ENCODE measurements around the gene LDLRAD3.

LDLRAD3 gene

DNA sequence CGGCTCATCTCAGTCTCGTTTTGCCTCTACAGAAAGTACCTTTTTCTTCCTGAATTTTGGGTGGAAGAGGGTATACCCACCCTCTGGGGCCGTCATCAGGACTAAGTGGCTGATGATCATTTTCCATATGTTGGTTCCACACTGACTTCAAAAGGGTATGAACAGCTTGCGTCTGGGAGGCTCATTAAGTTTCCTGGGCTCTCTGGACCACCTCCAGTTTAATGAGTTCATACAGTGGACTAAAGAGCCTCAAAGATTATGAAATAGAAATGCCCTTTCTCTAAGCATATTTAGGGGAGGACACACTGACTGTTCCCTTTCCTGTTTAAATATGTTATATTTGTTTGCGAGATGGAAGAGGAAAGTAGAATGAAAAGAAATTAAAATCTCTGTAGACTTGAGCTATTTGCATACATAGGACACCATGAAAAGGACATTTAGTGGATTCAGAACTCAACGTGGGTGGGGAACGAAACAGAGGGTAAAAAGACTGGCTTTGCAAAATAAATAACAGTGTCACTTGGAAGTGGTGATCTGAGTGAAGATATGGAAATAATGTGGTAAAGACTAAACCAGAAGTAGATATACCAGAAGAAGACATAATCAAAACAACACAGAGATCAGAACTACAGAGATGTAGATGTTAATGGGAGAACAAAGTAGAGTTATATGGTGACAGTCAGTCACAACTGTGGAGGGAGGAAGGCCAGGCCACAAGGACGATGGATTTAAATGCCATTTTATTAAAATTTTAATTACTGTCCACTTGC is 18.7 kb downstream of the LDLRAD3 start:
- CTCF ChIA-PET: no interaction called here
- no peak overlapping the region for H3K27ac ChIP-seq
- TF ChIP-seq CTCF (conservative IDR thresholded peaks at IDR 0.05; ENCODE audit: low read depth): no peak
- DNase-seq (ENCODE audit: low spot score): no peak
- POLR2A ChIA-PET (ENCODE audit: low non-redundant PET): no interaction called here

DNA sequence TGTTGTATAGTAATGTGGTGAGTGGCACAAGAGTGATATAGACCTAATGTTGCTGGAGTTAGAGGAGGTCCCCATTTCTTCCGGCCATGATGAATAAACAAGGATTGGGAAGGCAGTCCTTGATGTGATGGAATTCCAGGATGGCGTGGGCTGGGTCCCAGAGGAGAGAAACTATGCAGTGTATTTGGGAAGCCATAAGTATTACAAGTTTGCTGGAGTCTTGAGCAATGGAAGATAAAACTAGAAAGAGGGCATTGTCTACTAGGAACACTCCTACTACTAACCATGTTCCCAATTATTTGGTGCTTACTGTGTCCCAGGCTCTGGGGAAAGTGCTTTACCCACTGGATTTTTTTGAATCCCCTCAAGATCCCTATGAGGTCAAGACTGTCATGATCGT is 20.0 kb downstream of the LDLRAD3 start:
- H3K27ac ChIP-seq: no peak overlapping the region
- ChIA-PET POLR2A (ENCODE audit: low non-redundant PET) (no interaction called here), CTCF (no interaction called here)
- TF ChIP-seq CTCF (conservative IDR thresholded peaks at IDR 0.05; ENCODE audit: low read depth): no peak
- DNase-seq (ENCODE audit: low spot score): no peak

DNA sequence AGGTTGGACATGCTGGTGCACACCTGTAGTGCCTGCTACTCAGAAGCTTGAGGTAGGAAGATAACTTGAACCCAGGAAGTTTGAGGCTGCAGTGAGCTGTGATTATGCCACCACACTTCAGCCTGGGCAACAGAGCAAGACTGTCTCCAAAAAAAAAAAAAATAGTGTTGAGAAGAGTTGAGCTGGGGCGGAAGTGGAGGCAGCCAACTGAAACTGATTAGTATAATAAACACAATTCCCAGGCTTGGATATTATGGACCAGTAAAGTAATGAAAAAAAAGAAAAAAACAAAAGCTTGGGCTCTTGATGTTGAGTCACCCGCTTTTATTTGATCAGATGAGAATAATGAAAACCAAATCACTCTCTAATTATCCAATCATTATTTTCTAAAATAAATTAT is 21.0 kb downstream of the LDLRAD3 start:
- peak overlapping the region; percentile 27; the same call in 1 of the 2 replicates for H3K27ac ChIP-seq
- no peak for TF ChIP-seq CTCF (conservative IDR thresholded peaks at IDR 0.05; ENCODE audit: low read depth)
- ChIA-PET CTCF (interaction anchor here (0.6 to 0.7 kb wide), 2 partner anchors 42 to 71 kb away, joined by 3 to 5 read pairs; no protein-coding TSS in a partner anchor), POLR2A (ENCODE audit: low non-redundant PET) (no interaction called here)
- DNase-seq (ENCODE audit: low spot score): no peak

DNA sequence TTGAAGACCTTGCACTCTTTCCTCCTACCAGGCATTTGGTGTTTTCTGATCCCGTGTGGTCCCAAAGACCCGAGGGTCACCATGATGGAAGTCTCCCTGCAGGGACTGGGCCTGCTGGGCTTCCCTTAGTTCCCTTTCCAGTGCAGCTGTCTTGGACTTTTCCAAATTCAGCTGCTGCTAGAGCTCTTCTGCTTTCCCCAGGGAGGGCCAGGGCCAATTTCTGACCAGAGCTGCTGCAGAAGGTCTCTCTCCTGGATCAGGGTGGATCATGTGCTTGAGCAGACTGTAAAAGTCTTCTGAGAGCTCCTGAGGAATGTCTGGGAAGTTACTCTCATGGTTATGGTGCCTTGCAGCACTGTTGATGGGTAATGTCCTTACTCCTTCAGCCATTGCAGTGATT is 23.2 kb downstream of the LDLRAD3 start:
- TF ChIP-seq CTCF (conservative IDR thresholded peaks at IDR 0.05; ENCODE audit: low read depth): no peak
- POLR2A ChIA-PET (ENCODE audit: low non-redundant PET): no interaction called here
- DNase-seq (ENCODE audit: low spot score): no peak
- H3K27ac ChIP-seq: peak overlapping the region; percentile 52
- CTCF ChIA-PET: interaction anchor here (0.6 kb wide), 1 partner anchor 221 kb away, joined by 3 read pairs; no protein-coding TSS in a partner anchor

DNA sequence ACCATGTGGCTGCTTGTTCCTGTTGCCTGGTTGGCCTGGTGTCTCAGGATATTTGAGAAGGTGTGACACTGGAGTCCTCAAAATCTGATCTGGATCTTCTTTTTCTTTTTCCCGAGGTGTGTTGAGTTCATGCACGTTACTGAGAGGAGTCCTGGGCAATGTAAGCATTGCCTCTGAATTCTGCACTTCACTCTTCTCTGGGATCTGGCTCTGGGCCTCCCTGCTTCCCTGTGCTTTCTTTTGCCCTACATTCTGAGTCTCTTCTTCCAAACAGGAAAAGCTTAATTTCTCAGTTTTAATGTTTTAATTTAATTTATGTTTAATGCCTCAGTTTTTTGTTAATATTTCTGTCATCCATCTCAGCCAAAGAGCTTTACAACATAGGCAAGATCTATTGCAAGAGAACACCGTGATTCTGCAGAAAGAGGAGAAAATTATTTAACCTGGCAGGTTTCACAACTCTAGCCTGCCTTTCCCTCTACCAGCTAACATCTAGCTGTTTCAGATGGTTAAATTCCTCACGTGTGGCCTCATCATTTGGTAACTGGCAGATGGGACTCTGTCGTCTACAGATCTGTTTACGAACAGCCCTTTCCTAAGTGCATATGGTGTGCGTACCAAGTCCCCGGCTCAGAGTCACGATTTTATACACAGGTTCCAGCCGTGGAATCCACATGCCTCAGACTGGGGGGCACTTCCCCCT is 24.7 kb downstream of the LDLRAD3 start:
- no peak for TF ChIP-seq CTCF (conservative IDR thresholded peaks at IDR 0.05; ENCODE audit: low read depth)
- POLR2A ChIA-PET (ENCODE audit: low non-redundant PET): no interaction called here
- DNase-seq (ENCODE audit: low spot score): no peak
- CTCF ChIA-PET: no interaction called here
- H3K27ac ChIP-seq: peak overlapping the region; percentile 57

DNA sequence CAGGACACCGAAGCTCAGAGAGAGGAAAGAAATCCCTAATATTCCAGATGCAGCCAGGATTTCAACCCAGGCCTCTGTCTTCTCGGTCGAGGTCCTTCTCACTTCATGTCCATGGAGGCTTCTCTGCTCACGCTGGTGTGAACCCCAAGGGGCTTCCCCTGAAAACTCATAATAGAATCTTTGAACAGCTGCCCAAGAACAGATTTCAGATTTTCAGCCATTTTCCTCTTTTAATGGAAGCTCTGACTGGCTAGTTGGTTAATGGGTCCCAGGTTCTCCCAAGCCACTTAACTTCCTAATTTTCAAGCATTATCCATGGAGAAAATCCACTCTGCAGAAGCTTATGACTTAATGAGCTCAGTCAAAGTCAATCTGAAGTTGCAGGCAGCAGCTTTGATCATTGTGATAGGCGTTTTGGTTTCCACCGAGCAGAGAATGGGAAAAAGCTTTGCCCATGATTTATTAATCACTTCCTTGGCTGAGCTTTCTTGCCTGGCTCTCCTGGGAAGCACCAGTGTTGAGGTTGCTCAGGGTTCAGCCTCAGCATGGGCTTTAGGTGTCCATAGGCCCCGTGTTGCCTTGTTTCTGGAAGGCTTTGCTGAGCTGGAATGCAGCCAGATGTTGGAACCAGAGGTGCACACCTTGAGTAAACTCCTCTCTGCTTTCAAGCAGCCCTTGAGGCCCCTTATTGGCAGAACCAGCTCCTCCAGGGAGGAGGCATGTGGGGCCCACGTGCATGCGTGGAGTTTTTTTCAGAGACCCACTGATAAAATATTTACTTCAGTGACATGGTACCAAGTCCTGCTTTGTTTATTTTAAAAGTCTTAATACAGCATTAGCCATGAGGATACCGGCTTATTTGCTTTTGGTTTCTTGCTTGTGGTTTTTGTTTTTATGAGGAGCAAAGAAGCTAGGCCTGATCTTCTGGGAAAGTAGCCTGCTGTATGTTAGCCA is 25.5 kb downstream of the LDLRAD3 start:
- ChIA-PET POLR2A (ENCODE audit: low non-redundant PET) (no interaction called here), CTCF (interaction anchor here (0.6 kb wide), 1 partner anchor 818 kb away, joined by 3 read pairs; no protein-coding TSS in a partner anchor)
- peak overlapping the region; percentile 57 for H3K27ac ChIP-seq
- no peak for TF ChIP-seq CTCF (conservative IDR thresholded peaks at IDR 0.05; ENCODE audit: low read depth)
- DNase-seq (ENCODE audit: low spot score): no peak
